Lower lobe of right lung (tissue), 2 donors: ENCODE results near the gene RAVER1. TPM values are rescaled to one million over a fixed set of nuclear protein-coding genes. Genes with fewer than 3 reads are reported as not detected.
A peak's percentile ranks its signal among the peaks of the same experiment; 100 is the strongest.
"Not testable (repeated sequence)": the region's sequence is repeated elsewhere in the genome, so short reads cannot be mapped to it uniquely, and the experiment has no call there.

Source experiments
- ATAC-seq, 2 donors: fragments of 200-7000 bp; cut with Tn5 transposase; one replicate each; pipeline ENCODE4 v1.9.1; 2020 to 2022; ENCODE audit warnings: mild to moderate bottlenecking in 2 of 2, moderate library complexity in 2 of 2
- DNase-seq: peaks from one replicate; pipeline ENCODE4 v3.0.0-alpha.2; 2020
- H3K27ac ChIP-seq: fragments of 200-600 bp; one replicate; pipeline ENCODE4 v1.8.0; 2022
- H3K27me3 ChIP-seq: fragments of 200-600 bp; one replicate; pipeline ENCODE4 v1.8.0; 2022; ENCODE audit warnings: low read depth
- H3K36me3 ChIP-seq: fragments of 200-600 bp; one replicate; pipeline ENCODE4 v1.8.0; 2022; ENCODE audit warnings: mild to moderate bottlenecking
- H3K4me1 ChIP-seq: fragments of 200-600 bp; one replicate; pipeline ENCODE4 v1.8.0; 2022
- H3K4me3 ChIP-seq: fragments of 200-600 bp; one replicate; pipeline ENCODE4 v1.8.0; 2022; ENCODE audit warnings: mild to moderate bottlenecking
- H3K9me3 ChIP-seq: fragments of 200-600 bp; one replicate; pipeline ENCODE4 v1.8.0; 2022
- CTCF ChIP-seq: fragments of 200-600 bp; IDR thresholded peaks from one replicate; pipeline ENCODE4 v1.8.0; 2022; ENCODE audit warnings: antibody characterized with exemption, mild to moderate bottlenecking
- intact Hi-C: fragments of 100-400 bp; cut with DNase I; formaldehyde crosslinking; loops from one replicate; pipeline ENCODE4 v1.11.0; 2022
- total RNA-seq: library from RNA; stranded (reverse); fragmentation: NEBNext Ultra II Directional; extraction: Animal tissue kit (Norgen Biotek cat#: 25700); gene quantifications from one replicate; pipeline ENCODE4 v1.2.1, GENCODE V29; 2021
- donor health status: DM: no; HTN: yes; CAD: no; lungs with severe emphysema.

Gene RAVER1
- total RNA-seq, 1 donor from 2014 or later, result 29.6 TPM

DNA sequence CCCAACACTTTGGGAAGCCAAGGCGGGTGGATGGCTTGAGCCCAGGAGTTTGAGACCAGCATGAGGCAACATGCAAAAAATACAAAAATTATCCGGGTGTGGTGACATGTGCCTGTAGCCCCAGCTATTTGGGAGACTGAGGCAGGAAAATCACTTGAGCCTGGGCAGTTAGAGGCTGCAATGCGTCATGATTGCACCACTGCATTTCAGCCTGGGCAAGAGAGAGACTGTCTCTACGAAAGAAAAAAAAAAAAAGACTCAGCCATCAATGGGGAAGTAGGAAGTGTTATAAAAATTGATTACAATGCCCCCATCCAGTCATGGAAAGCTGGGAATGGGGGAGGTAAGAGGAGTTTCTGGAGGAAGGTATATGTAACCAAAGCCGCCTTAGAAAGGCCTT, 41.6 kb upstream of the RAVER1 start:
- intact Hi-C loops, result no loop called here
- no peaks in the 10 kb centered on the region for H3K27me3 ChIP-seq
- no peak overlapping the region for H3K4me3 ChIP-seq
- DNase-seq, result no peak
- no peak for ATAC-seq
- H3K36me3 ChIP-seq, result peaks cover 64% of the 10 kb centered on the region
- TF ChIP-seq CTCF, result no peak
- H3K4me1 ChIP-seq, result peaks cover 13% of the 10 kb centered on the region
- no peak overlapping the region for H3K27ac ChIP-seq
- H3K9me3 ChIP-seq, result no peaks in the 10 kb centered on the region

GRCh38 chr19:10372690-10373089, 39.4 kb upstream of the RAVER1 start:
- Histone ChIP-seq H3K27me3 (no peaks in the 10 kb centered on the region), H3K27ac (no peak overlapping the region), H3K4me3 (no peak overlapping the region), H3K36me3 (peaks cover 79% of the 10 kb centered on the region), H3K9me3 (no peaks in the 10 kb centered on the region), H3K4me1 (no peaks in the 10 kb centered on the region)
- intact Hi-C loops, result no loop called here
- ATAC-seq (peak; percentile 58 to 73), DNase-seq (no peak)
- TF ChIP-seq CTCF, result no peak

DNA sequence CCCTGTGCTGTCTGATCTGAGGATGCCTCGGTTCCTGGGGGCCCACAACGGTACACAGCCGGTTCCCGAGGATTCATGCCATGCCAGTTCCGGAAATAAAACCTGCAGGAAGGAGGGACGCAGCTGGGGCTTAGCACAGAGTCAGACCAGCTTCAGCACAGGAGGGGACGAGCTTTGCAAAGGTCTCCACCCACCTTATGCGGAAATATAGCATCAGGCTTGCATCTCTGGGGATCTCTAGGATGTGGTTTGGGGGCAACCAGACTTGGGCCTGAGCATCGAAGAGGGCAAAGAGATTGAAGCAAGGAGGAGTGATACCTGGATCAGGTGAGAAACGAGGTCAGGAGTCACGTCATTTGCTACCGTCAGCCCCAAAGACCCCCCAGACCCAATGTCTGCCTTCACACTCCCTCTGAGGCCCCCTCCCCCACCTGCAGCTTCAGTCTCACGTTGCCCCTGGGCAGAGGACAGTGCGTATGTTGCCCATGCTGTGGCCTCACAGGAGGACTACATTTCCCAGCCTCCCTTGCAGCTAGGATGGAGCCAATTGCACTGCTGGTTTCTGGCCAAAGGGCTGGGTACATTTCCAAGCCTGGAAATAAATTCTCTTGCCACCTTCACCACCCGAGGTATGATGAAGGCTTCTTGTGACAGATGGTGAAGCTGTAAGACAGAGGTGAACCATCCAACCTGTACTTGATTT, 34.9 kb upstream of the RAVER1 start:
- H3K9me3 ChIP-seq, result no peaks in the 10 kb centered on the region
- ATAC-seq, result no peak
- TF ChIP-seq CTCF, result no peak
- H3K4me3 ChIP-seq, result no peak overlapping the region
- intact Hi-C loops, result no loop called here
- H3K27me3 ChIP-seq, result no peaks in the 10 kb centered on the region
- no peak for DNase-seq
- H3K36me3 ChIP-seq, result peaks cover 94% of the 10 kb centered on the region
- no peaks in the 10 kb centered on the region for H3K4me1 ChIP-seq
- no peak overlapping the region for H3K27ac ChIP-seq

GRCh38 chr19:10366950-10367512, 33.7 kb upstream of the RAVER1 start:
- intact Hi-C loops, result not testable (repeated sequence)
- peaks cover 97% of the 10 kb centered on the region for H3K36me3 ChIP-seq

DNA sequence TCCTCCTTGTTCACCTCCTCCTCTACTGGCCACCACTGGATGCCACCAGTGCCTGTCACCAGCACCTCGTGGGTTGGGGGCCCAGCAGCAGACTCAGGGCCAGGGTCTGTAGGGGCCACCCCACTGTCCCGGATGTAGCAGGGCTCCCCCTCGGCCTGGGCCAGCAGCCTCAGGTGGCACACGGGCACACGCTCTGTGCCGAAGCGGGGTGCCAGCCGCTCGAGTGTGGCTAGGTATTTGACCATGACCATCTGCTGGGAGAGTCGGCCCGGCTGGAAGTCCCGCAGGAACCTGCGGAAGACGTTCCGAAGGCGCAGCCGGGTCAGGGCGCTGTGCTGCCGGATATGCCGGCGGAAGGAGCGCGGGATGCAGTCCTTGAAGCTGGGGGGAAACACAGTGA, 32.2 kb upstream of the RAVER1 start:
- intact Hi-C loops, result no loop called here

More at GRCh38 chr19:10366950-10367512, 33.7 kb upstream of the RAVER1 start:
- not testable (repeated sequence) for H3K27me3 ChIP-seq, H3K4me3 ChIP-seq, H3K4me1 ChIP-seq, H3K9me3 ChIP-seq, DNase-seq, H3K27ac ChIP-seq, ATAC-seq

More for the DNA sequence above, 32.2 kb upstream of the RAVER1 start:
- Histone ChIP-seq H3K4me3 (no peak overlapping the region), H3K4me1 (no peaks in the 10 kb centered on the region), H3K36me3 (peaks cover 99% of the 10 kb centered on the region), H3K27ac (no peak overlapping the region), H3K27me3 (no peaks in the 10 kb centered on the region), H3K9me3 (no peaks in the 10 kb centered on the region)
- DNase-seq (no peak), ATAC-seq (no peak)
- no peak for TF ChIP-seq CTCF
